Inflammatory macrophage treated with lipopolysaccharide for 4 hours (primary cell): Measurements from ENCODE around the gene RRP7A.
A peak's percentile ranks its signal among the peaks of the same experiment; 100 is the strongest.
"Not testable (repeated sequence)": the region's sequence is repeated elsewhere in the genome, so short reads cannot be mapped to it uniquely, and the experiment has no call there.

ENCODE experiments used
- DNase-seq: peaks from one replicate; pipeline ENCODE4 v3.0.0-alpha.2; 2020

RRP7A gene

DNA sequence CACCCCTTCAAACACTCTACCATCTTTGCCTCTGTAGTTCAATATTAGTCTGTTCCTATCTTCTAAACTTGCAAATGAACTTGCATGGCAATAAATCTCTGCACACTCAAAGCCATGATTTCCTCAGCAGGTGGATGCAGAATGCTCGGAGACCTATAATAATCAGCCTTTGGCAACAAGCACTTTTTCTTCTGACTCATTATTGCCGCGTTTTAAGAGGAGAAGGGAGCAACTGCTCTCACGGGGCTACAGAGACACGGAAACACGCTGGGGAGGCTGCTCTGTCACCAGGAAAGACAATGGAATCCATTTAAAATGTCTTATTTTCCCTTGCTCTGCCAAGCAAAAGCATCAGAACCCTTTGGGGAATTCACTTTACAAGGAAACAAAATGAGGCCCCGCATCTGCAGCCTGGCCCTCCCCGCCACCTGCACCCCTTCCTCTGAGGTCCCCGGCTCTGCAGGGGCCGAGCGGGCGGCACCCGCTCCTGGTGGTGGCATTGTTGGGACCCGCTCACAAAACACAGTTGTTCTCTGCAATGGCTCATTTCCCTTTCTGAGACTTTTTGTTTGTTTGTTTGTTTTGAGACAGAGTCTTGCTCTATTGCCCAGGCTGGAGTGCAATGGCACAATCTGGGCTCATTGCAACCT lies 15.6 kb upstream of the RRP7A start:
- DNase-seq = not testable (repeated sequence)

GRCh38 chr22:42533638-42533977 lies 14.0 kb upstream of the RRP7A start:
- DNase-seq = no peak

GRCh38 chr22:42531401-42532084 lies 11.9 kb upstream of the RRP7A start:
- not testable (repeated sequence) for DNase-seq

GRCh38 chr22:42529435-42529834 lies 9.8 kb upstream of the RRP7A start:
- DNase-seq = not testable (repeated sequence)

DNA sequence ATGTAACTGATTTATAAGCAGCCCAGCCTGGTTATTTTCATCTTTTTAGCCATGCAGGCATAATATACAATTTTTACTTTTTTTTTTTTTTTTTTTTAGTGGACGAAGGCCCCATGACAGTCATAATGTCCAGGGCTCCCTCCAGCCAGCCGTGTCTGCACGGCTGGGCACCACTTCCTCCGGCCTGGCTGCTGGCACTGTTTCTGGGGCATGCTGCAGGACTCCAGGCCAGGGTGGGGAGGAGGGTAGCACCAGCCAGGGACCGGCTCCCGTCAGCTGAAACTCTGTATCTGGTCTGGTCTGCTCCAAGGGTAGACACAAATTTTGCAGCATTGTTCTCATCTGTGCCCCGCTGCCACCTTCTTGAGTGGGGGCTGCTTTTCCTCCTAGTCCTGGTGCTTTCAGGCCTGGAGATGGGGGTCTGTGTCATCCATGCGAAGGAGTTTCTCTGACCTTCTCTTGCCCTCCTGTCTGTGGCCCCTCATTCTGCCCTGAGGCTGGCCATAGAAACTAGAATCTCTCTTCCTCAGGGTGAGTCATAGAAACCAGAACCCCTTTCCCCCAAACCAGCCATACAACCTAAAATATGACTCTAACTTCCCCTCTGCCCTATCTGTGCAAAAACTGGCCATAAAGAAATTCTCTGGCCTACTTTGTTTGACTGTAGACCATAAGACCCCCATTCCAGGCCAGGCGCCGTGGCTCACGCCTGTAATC lies 9.2 kb upstream of the RRP7A start:
- no peak for DNase-seq

DNA sequence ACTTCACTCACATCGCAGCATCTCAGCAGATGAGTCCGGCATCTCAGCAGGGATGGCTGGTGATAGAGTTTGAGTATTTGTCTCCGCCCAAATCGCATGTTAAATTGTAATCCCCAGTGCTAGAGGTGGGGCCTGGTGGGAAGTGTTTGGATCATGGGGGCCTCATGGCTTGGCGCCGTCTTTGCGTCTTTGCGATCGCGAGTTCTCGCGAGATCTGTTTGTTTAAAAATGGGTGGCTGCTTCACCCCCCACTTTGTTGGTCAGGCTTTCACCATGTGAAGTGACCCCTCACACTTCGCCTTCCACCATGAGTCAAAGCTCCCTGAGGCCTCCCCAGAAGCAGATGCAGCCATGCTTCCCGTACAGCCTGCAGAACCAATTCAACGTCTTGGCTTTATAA lies 3.0 kb upstream of the RRP7A start:
- DNase-seq = no peak

- no peak for DNase-seq
Measured at GRCh38 chr22:42521228-42521546, 1.6 kb upstream of the RRP7A start.

DNA sequence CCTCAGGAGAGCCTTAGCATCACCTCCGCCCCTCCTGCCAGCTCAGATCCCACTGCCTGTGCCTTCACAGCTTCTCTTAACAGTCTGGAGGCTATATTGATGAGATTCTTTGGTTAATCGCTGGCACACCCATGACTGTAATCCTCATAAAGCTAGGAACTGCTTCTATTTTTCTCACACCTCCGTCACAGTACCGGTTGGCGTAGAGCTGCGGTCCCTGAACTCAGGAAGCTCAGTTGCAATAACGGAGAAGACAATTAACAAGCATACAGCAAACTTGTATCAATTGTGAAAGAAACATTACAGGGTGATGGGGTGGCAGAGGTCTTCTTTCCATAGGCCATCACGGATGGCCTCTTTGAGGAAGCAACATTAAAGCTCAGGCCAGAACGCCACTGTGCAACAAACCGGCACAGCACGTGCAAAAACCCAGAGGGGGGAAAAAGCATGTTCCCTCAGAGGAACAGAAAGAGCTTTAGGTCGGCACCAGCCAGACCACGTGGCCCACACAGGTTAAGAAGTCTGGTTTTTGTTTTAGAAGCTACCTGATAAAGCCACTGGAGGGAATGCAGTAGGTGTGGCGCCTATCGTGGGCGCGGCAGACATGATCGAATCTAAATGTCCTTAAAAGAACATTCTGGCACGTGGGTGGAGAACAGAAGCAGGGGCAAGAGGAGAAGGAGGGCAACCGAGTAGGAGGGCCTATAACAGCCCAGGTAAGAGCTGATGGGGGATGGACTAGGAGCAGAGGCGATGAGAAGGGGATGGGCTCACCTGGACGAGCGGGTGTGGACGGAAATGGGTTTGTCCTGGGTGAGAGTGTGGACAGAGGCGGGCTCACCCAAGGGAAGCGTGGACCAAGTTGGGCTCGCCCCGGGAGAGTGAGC lies 715 bp downstream of the RRP7A start:
- DNase-seq = not testable (repeated sequence)

- not testable (repeated sequence) for DNase-seq
Measured at GRCh38 chr22:42517103-42517502, 2.5 kb downstream of the RRP7A start.

GRCh38 chr22:42515896-42516295 lies 3.7 kb downstream of the RRP7A start:
- no peak for DNase-seq

DNA sequence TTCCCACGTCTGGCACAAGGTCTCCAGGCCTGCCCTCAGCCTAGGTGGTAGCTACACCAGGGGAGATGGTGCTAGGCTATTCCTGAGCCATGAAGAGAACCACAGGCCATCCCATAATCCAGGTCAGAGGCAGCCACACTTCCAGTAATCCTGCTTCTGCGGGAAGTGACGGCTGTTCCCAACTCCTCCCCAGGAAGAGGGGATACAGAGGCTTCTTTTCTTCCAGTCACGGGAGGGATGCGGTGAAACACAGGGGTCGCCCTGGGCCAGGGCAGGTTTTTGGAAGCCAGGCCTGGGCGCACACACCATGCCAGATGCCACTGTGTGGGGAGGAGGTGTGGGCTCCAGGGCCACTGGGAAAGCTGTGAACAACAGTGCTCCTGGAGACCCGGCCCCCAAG lies 4.3 kb downstream of the RRP7A start:
- not testable (repeated sequence) for DNase-seq

- not testable (repeated sequence) for DNase-seq
Measured at GRCh38 chr22:42514331-42514730, 5.3 kb downstream of the RRP7A start.

DNA sequence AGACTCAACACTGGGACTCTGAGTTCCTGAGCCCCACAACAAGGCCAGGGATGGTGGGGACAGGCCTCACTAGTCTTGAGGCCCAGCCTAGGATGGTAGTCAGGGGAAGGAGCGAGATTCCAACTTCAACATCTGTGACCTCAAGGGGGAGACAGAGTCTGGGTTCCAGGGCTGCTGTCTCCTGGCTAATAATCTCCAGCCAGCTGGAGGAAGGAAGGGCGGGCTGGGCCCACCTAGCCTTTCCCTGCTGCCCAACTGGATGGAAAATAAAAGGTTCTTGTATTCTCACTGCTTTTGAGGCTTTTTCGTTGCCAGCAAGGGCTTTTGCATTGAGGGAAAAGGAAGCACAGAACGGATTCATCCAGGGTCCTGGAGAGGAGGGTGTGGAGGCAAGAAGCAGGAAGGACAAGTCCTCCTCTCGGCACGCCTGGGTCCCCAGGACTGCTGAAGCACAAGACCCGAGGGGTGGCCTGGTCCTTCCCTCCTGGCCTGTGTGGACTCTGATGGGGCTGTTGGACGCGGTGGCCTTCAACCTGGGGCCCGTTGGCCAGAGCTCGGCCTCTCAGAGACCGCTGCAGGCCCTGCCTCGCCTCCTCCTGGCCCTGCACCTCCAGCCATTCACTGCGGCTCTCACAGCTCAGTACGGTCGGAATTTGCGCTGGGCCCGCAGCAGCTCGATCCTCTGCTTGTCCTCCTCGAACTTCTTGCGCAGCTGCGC lies 7.2 kb downstream of the RRP7A start:
- not testable (repeated sequence) for DNase-seq

DNA sequence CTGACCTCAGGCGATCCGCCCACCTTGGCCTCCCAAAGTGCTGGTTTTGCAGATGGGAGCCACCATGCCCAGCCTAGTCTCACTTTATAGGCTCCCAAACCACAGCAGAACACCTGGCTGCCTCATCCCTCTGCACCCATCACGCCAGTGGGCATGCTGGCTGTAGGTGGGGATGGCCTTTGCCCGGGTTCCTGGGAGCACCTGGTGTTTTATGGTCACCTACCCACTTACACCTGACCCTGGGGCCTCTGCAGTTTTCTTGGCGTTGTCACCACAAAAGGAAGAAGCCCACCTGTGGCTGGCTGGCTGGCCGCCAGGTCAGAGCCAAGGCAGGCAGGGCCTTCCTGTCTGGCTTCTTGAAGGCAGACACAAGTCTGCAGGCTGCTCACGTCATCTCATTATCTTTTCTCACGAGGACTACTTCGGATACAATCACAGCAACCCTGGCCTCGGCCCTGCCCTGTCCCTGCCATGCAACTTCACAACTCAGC lies 8.2 kb downstream of the RRP7A start:
- no peak for DNase-seq

GRCh38 chr22:42509548-42509947 lies 10.0 kb downstream of the RRP7A start:
- no peak for DNase-seq

DNA sequence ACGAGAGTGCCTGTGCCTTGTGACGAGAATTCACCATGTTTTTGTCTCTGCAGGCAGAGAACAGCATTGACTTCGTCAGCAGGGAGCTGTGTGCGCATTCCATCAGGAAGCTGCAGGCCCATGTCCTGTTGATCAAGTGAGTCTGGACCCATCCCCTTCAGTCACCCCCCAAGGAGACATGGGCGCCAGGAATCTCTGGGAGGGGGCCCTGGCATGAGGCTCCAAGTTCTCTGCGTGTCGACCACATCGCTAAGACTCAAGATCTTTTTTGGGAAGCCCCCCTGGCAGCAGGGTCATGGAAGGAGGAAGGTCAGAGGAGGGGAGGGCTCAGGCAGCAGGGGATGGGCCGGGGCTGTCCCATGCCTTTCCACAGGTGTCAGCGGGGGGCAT lies 10.6 kb downstream of the RRP7A start:
- DNase-seq = not testable (repeated sequence)

GRCh38 chr22:42508327-42508974 lies 11.1 kb downstream of the RRP7A start:
- not testable (repeated sequence) for DNase-seq

DNA sequence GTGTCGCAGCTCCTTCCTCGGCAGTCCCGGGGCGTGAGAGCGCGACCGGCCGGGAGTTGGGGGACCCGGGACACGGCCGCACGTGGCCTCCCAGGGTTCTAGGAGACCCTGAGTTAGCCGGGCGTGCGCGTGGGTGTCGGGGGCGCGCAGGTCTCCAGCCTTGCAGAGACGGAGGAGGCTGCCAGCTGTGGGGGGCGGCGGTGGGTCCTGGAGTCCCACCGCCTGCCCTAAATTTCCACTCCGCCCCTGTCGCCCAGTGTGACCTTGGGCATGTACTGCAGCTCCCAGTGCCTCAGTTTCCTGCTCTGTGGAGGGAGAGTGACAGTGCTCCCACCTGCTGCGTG lies 18.8 kb downstream of the RRP7A start:
- no peak for DNase-seq

DNA sequence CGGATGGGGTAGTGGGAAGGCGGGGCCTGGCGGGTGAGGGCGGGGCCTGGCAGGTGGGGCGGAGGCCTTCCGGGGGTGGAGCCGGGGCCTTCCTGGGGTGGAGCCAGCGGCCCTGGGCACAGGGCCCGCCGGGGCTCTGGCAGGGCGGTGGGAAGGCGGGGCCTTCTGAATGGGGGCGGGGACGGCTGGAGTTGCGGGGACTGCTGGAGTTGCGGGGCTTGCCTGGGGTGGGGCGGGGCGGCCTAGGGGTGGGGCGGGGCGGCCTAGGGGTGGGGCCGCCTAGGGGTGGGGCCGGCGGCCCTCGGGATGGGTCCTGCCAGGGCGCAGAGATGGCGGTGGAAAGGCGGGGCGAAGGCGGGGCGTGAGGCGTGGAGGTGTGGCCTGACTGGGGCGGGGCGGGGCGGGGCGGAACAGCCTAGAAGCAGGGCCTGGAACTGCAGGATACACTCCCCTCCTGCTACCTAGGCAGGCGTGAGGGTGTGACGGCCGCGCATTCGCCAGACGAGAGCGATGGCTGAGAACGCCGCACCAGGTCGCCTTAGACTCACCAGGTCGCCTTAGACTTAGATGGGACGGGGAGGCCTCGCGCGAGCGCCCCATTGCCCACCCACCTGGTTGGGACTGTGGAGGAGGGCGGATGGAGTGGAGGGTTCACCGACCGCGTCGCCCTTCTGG lies 19.3 kb downstream of the RRP7A start:
- DNase-seq = peak; percentile 78

DNA sequence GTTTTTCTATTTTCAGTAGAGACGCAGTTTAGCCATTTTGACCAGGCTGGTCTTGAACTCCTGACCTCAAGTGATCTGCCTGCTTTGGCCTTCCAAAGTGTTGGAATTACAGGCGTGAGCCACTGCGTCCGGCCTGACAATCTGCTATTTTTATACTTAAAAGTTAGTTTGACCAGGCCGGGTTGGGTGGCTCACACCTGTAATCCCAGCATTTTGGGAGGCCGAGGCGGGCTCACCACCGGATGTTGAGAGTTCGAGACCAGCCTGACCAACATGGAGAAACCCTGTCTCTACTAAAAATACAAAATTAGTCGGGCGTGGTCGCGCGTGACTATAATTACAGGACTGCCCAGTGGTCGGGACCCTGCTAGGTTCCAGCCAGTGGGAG lies 19.8 kb downstream of the RRP7A start:
- not testable (repeated sequence) for DNase-seq

- DNase-seq = peak; percentile 17
Measured at GRCh38 chr22:42495533-42496141, 24.0 kb downstream of the RRP7A start.
